HEK293 (cell line): ENCODE results near the gene PCLO.

ENCODE experiments used
- BCL11A ChIP-seq: fragments of 450-650 bp; formaldehyde crosslinking; IDR thresholded peaks from 2 replicates; pipeline ENCODE4 v1.5.1; 2016; ENCODE audit warnings: low read depth, missing biosample characterization, missing genetic modification characterization
- SP3 ChIP-seq: fragments of 450-650 bp; formaldehyde crosslinking; IDR thresholded peaks from 2 replicates; pipeline ENCODE4 v1.5.1; 2016; ENCODE audit warnings: missing biosample characterization, missing genetic modification characterization
- ZNF121 ChIP-seq: fragments of 450-650 bp; formaldehyde crosslinking; IDR thresholded peaks from 2 replicates; pipeline ENCODE4 v1.5.1; 2016; ENCODE audit warnings: missing biosample characterization, missing genetic modification characterization
- ZNF239 ChIP-seq: fragments of 450-650 bp; formaldehyde crosslinking; IDR thresholded peaks from 2 replicates; pipeline ENCODE4 v1.5.1; 2016; ENCODE audit warnings: missing biosample characterization, missing genetic modification characterization
- ZNF324 ChIP-seq: fragments of 450-650 bp; formaldehyde crosslinking; IDR thresholded peaks from 2 replicates; pipeline ENCODE4 v1.5.1; 2016; ENCODE audit warnings: missing biosample characterization, missing genetic modification characterization
- ZNF341 ChIP-seq: fragments of 450-650 bp; formaldehyde crosslinking; IDR thresholded peaks from 2 replicates; pipeline ENCODE4; 2016; ENCODE audit warnings: low read depth, missing biosample characterization, missing genetic modification characterization
- ZNF843 ChIP-seq: fragments of 450-650 bp; formaldehyde crosslinking; IDR thresholded peaks from 2 replicates; pipeline ENCODE4 v1.5.1; 2016; ENCODE audit warnings: missing biosample characterization, missing genetic modification characterization
- TF ChIP-seq, protein P1 (sequence below): fragments of 450-650 bp; formaldehyde crosslinking; IDR thresholded peaks from 2 replicates; pipeline ENCODE4 v1.5.1; 2016; ENCODE audit warnings: missing biosample characterization, missing genetic modification characterization
- TF ChIP-seq, protein P2 (sequence below): fragments of 450-650 bp; formaldehyde crosslinking; IDR thresholded peaks from 2 replicates; pipeline ENCODE4 v1.5.1; 2017; ENCODE audit warnings: missing biosample characterization, missing genetic modification characterization
- TF ChIP-seq, protein P3 (sequence below): fragments of 450-650 bp; formaldehyde crosslinking; IDR thresholded peaks from 2 replicates; pipeline ENCODE4 v1.5.1; 2016; ENCODE audit warnings: missing biosample characterization, missing genetic modification characterization

DNA sequence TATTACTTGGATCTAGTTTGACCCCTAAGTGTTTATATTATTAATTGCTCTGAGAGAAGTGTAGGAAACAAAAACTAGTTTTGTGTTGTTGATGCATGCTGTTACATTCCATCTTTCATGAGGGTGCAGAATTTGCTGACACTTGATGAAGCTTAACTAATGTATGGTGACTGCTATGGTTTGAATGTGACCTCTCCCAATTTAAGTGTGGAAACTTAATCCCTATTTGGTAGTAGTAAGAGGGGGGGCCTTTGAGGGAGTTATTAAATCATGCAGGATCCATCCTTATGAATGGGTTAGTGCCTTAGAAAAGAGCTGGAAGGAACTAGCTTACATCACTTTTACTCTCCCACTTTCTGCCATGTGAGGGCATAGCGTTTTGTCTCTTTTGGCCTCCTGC is 142.5 kb downstream of the PCLO start:
- TF ChIP-seq ZNF843 (tag by site-specific recombination) = no peak
- TF ChIP-seq SP3 = no peak
- TF ChIP-seq, protein P1, sequence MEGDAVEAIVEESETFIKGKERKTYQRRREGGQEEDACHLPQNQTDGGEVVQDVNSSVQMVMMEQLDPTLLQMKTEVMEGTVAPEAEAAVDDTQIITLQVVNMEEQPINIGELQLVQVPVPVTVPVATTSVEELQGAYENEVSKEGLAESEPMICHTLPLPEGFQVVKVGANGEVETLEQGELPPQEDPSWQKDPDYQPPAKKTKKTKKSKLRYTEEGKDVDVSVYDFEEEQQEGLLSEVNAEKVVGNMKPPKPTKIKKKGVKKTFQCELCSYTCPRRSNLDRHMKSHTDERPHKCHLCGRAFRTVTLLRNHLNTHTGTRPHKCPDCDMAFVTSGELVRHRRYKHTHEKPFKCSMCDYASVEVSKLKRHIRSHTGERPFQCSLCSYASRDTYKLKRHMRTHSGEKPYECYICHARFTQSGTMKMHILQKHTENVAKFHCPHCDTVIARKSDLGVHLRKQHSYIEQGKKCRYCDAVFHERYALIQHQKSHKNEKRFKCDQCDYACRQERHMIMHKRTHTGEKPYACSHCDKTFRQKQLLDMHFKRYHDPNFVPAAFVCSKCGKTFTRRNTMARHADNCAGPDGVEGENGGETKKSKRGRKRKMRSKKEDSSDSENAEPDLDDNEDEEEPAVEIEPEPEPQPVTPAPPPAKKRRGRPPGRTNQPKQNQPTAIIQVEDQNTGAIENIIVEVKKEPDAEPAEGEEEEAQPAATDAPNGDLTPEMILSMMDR (tag by site-specific recombination) = no peak
- TF ChIP-seq BCL11A (tag by site-specific recombination) = no peak
- TF ChIP-seq ZNF239 (tag by site-specific recombination) = no peak
- TF ChIP-seq ZNF324 (tag by site-specific recombination) = no peak
- TF ChIP-seq, protein P2, sequence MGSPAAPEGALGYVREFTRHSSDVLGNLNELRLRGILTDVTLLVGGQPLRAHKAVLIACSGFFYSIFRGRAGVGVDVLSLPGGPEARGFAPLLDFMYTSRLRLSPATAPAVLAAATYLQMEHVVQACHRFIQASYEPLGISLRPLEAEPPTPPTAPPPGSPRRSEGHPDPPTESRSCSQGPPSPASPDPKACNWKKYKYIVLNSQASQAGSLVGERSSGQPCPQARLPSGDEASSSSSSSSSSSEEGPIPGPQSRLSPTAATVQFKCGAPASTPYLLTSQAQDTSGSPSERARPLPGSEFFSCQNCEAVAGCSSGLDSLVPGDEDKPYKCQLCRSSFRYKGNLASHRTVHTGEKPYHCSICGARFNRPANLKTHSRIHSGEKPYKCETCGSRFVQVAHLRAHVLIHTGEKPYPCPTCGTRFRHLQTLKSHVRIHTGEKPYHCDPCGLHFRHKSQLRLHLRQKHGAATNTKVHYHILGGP (tag by site-specific recombination) = no peak
- TF ChIP-seq ZNF341 (tag by site-specific recombination) = no peak
- TF ChIP-seq, protein P3, sequence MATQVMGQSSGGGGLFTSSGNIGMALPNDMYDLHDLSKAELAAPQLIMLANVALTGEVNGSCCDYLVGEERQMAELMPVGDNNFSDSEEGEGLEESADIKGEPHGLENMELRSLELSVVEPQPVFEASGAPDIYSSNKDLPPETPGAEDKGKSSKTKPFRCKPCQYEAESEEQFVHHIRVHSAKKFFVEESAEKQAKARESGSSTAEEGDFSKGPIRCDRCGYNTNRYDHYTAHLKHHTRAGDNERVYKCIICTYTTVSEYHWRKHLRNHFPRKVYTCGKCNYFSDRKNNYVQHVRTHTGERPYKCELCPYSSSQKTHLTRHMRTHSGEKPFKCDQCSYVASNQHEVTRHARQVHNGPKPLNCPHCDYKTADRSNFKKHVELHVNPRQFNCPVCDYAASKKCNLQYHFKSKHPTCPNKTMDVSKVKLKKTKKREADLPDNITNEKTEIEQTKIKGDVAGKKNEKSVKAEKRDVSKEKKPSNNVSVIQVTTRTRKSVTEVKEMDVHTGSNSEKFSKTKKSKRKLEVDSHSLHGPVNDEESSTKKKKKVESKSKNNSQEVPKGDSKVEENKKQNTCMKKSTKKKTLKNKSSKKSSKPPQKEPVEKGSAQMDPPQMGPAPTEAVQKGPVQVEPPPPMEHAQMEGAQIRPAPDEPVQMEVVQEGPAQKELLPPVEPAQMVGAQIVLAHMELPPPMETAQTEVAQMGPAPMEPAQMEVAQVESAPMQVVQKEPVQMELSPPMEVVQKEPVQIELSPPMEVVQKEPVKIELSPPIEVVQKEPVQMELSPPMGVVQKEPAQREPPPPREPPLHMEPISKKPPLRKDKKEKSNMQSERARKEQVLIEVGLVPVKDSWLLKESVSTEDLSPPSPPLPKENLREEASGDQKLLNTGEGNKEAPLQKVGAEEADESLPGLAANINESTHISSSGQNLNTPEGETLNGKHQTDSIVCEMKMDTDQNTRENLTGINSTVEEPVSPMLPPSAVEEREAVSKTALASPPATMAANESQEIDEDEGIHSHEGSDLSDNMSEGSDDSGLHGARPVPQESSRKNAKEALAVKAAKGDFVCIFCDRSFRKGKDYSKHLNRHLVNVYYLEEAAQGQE (tag by site-specific recombination) = no peak
- no peak for TF ChIP-seq ZNF121 (tag by site-specific recombination)
